GM21367 (cell line): ENCODE data around the gene SLC6A8.
"Not testable (repeated sequence)": the region's sequence is repeated elsewhere in the genome, so short reads cannot be mapped to it uniquely, and the experiment has no call there.

Experiments used
- ATAC-seq: cut with Tn5 transposase; IDR thresholded peaks from one replicate; pipeline ENCODE4 v1.9.1; 2021; ENCODE audit not compliant: unreplicated experiment

The SLC6A8 gene

GRCh38 chrX:153745067-153745433, 57.3 kb downstream of the SLC6A8 start:
- ATAC-seq = not testable (repeated sequence)
